A549 (cell line): ENCODE measurements around the gene SRRT.
"Not testable (repeated sequence)": the region's sequence is repeated elsewhere in the genome, so short reads cannot be mapped to it uniquely, and the experiment has no call there.

ENCODE experiments used
- CEBPB ChIP-seq, 2 experiments: fragments of >200 bp in 1 of 2; sonication (Bioruptor Twin) in 1 of 2; formaldehyde crosslinking in 1 of 2; IDR thresholded peaks; 2 replicates each; pipeline ENCODE4 v1.6.1; 2012 to 2016
- POLR2AphosphoS2 ChIP-seq: conservative IDR thresholded peaks from 2 replicates; pipeline ENCODE4 v1.6.1; 2012; ENCODE audit warnings: low read length, improper control_type of control experiment, inconsistent platforms
- RNF2 ChIP-seq: fragments of 200-600 bp; sonication (generic); IDR thresholded peaks from 2 replicates; pipeline ENCODE4 v1.6.1; 2016; ENCODE audit warnings: low read depth, mild to moderate bottlenecking, antibody characterized with exemption, moderate library complexity, borderline replicate concordance
- TF ChIP-seq, protein P1 (sequence below): fragments of >200 bp; sonication (Bioruptor Twin); formaldehyde crosslinking; IDR thresholded peaks from 3 replicates; pipeline ENCODE4 v1.5.1; 2016

- TF ChIP-seq, protein P1, sequence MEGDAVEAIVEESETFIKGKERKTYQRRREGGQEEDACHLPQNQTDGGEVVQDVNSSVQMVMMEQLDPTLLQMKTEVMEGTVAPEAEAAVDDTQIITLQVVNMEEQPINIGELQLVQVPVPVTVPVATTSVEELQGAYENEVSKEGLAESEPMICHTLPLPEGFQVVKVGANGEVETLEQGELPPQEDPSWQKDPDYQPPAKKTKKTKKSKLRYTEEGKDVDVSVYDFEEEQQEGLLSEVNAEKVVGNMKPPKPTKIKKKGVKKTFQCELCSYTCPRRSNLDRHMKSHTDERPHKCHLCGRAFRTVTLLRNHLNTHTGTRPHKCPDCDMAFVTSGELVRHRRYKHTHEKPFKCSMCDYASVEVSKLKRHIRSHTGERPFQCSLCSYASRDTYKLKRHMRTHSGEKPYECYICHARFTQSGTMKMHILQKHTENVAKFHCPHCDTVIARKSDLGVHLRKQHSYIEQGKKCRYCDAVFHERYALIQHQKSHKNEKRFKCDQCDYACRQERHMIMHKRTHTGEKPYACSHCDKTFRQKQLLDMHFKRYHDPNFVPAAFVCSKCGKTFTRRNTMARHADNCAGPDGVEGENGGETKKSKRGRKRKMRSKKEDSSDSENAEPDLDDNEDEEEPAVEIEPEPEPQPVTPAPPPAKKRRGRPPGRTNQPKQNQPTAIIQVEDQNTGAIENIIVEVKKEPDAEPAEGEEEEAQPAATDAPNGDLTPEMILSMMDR = not testable (repeated sequence)
- not testable (repeated sequence) for TF ChIP-seq CEBPB (IDR thresholded peaks at IDR 0.05); RNF2; POLR2AphosphoS2
These were observed 61.3 kb downstream of the SRRT start for GRCh38 chr7:100936167-100936566.
